SK-N-DZ (cell line): Measurements from ENCODE around the gene SH3RF3.

Source experiments
- DNase-seq: peaks from one replicate; pipeline ENCODE4 v3.0.0-alpha.2; 2015; ENCODE audit warnings: low spot score

Gene SH3RF3

DNA sequence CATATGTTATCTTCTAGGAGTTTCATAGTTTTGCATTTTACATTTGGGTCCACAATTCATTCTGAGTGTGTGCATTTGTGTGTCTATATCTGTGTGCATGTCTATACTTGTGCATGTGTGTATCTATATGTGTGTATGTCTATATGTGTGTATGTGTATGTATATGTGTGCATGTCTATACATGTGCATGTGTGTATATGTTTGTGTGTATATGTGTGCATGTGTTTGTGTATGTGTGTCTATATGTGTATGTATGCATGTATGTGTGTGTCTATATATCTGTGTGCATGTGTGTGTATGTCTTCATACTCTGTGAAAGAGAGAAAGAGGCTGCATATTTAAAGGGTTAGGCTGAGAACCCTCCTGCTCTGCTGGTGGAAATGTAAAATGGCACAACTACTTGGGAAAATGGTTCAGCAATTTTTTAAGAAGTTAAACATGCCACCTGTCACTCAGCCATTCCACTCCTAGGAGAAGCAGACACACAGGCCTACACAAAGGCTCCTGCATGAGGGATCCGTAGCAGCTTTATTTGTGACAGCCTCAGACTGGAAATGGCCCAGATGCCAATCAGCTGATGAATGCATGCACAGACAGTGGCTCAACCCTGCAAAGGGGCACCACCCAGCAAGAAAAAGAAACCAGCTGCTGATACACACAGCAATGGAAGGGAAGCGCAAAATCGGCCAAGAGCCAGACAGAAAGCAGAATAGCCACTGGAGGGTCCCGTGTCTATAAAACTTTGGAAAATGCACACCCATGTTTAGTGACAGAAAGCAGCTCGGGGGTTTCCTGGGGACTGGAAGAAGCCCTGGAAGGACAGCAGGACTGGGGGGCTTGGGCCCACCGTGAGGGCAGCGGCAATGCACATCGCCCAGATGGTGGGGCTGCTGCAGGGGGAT, 337.9 kb downstream of the SH3RF3 start:
- no peak for DNase-seq

DNA sequence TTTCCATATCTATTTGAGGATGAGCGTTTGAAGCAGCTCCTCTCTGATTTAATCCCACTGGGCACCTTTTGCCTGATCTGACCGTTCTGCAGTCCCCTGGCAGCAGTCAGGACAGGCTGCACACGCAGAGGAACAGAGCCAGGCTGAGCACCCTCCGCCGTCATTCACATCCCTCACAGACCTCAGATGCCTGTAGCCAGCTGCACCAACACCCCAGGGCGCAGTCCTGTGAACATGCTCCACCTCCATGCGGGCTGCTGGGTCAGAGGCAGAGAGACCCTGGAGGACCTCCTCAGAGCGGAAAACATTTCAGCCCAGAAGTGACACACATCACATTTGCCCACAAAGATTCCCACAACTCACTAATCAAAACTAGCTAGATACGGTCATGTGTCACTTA, 338.7 kb downstream of the SH3RF3 start:
- no peak for DNase-seq

DNA sequence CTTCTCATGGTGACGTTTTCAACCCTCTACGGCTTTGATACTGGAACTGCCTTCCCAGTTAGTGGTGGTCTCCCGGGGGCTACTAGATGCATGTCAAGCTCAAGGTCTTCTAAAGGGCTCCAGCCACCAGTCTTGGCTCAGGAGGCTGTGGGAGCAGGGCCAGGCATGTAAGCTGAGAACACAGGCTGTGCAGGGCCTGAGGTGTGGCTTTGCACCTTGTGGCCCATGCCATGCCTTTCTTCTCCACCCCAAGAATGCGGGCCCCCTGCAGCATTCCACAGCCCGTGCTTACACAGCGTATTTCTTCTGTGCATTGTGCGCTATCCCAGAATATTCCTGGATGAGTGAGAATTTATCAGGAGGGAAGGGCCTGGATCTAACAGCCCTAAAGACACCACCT, 339.9 kb downstream of the SH3RF3 start:
- no peak for DNase-seq

DNA sequence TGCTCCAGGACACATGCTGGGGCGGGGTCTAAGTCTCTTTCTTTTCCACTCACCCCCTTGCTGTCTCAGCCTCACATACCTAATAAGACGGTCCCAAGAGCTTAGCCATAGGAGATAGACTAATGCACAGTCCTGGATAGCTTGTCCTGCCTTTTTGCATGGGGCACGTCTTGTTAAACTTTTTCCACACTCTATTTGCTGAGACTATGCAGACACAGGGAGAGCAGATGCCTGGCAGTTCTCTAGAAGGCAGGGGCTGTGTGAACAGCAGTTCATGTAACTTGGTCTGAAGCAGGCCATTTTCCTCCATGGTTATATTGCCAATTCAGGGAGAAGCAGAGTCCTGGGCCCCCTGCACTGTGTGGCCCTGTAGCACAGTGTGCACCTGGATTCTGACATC, 342.7 kb downstream of the SH3RF3 start:
- DNase-seq, result no peak

DNA sequence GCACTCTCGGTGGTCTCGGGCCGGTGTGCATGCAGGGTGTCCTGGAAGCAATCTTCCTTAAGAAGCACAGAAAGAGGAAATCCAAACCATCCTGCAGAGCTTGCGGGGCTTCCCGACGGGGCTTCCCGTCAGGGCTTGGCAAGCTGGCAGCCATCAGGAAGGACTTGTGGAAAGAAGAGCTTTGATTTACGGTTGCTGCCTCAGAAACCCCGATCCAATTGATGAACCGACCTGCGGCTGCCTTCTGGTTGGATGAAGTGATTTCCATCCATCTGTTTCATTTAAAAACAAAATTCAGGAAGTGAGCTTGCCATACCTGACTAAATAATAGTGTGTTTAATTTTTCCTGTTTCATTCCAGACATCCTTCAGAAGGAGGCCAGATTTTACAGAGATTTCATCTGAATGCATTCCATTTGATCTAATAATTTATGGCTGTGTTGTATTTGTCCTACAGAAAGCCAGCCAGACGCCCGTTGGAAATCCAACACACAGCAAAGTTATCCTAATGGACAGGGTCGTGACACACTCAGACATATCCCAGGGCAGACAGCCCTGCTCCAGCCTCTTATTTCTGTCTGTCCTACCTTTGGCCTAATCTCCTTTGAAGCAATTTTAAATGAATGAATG, 343.4 kb downstream of the SH3RF3 start:
- DNase-seq, result no peak

DNA sequence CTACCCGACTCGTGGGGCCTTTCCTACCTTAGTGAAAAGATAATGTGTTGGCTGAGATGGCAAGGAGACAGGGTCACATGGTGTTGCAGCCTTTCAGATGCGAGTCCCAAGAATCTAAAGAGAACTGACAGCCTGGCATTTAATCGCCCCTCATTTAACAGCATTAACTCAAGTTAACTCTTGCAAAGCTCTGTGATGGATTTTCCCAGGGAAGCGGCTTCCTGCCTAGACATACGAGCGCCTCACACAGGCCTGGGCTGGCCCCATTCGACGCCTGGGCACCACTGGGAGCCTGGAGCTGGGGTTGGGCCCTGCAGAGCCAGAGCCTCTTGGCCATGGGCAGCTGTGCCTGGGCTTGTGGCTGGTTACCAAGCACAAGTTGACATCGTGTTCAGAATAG, 344.0 kb downstream of the SH3RF3 start:
- DNase-seq, result no peak

DNA sequence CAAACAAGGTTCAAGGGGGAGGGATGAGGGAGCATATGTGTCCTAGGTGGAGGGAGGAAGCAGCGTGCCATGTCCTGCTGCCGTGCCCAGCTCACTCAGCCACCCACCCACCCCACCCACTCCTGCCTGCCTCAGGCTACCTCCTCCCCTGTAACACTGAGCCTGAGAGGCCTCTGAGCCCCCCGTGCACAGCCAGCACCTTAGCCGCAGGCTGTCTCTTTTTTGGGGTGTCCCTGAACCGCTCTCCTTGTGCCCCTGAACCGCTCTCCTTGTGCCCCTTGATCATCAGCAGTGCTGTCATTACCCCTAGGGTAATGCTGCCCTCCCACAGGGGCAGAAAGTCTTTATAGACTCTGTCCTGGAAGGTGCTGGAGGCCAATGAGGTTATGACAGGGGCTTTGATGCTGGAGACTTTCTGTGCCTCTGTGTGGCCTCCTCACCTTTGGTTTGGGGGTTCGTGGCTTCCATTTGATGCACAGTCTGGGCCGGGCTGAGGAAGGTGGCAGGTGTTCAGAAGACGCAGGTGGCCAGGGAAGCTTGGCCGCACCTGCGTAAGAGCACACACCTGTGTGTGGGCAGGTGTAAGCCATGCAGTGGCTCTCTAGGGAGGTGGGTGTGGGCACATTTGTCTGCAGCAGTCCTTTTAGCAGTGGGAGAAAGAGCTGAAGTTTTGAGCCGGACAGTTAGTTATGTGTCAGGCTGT, 344.8 kb downstream of the SH3RF3 start:
- no peak for DNase-seq

DNA sequence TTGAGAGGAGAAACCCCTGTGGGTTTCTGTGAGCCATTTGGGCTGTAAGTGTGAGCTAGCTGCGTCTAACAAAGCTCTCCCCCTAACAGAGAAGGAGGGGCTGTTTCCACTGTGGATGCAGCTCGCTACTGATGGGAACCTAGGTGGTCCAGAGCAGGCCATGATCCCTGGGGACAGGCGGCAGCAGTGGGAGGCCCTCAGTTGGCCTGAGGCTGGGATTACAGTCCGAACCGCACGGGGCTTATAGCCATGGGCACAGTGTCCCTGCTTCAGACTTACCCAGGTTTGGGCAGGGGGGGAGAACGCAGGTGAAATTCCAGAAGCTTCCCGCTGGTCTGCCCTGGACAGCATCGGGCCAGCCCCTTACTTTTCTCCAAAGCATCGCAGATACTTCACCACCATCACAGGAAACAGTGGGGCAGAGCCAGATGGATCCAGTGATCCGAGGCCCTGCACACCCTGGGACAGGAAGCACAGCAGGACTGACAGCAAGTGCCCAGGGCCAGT, 345.4 kb downstream of the SH3RF3 start:
- no peak for DNase-seq

DNA sequence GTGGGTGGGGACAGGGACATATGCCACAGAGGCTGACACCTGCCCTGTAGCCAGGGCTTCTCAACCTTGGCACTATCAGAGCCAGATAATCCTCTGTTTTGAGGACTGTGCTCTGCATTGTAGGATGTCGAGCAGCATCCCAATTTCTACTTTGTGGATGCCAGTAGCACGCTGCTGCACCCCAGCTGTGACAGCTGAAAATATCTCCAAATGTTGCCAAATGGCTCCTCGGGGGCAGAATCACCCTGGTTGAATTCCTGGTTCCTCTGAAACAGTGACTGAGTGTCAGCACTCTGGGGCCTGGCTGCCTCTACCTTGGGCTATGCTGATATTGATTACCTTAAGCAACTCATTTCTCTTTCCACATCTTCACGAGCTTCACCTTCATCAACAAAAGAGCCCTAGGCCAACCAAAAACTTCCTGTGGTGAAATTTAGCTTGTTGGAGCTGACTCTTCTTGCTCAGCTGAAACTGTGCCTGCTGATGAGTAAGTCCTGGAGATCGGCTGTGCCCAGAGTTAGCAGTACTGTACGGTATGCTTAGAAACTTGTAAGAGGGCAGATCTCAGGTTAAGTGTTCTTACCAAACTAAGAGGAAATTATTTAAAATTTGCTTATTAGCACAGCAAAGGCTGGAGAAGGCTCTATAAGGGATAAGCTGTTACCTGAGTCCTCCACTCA, 346.7 kb downstream of the SH3RF3 start:
- DNase-seq, result no peak

DNA sequence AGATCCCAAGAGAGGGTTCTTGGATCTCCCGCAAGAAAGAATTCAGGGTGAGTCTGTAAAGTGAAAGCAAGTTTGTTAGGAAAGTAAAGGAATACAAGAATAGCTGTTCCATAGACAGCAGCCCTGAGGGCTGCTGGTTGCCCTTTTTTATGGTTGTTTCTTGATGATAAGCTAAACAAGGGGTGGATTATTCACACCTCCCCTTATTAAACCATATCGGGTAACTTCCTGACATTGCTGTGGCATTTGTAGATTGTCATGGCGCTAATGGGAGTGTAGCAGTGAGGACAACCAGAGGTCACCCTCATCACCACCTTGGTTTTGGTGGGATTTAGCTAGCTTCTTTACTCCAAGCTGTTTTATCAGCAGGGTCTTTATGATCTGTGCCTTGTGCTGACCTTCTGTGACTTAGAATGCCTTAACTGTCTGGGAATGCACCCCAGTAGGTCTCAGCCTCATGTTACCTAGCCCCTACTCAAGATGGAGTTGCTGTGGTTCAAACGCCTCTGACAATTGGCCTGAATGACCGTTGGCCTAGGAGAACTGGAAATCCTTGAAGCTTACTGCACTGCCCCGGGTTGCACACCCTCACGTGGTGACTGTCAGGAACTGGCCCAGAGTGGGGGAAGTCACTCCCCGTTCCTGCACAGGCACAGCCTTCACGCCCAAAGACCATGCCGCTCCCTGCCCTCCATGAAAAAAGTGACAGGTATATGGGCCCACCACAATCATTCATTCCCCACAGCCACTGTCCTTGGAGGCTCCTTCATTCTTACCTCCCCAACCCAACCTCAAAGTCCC, 347.8 kb downstream of the SH3RF3 start:
- no peak for DNase-seq

DNA sequence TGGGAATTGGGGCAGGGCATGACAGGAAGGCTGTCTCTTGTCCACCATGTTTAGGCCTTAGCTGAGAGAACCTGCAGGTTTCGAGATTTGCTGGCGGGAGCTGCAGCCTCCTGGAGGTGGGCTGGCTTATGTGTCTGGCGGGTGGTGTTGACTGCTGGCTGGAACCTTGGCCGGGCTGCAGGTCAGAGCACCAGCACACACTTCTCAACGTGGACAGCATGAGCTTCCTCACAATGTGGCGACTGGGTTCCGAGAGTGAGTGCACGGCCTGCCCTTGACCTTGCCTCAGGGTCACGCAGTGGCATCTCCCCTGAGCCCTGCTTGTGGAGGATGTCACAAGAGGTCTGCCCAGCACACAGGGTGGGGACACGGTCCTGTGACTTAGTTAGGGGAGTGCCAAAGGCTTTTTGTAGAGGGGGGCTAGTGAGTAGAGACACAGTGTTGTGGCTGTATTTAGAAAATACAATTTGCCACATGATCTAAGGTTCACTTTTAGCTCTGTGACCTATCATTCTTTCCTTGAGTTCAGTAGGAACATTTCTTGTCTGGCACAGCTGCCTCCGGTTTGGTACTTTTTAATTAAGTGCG, 350.0 kb downstream of the SH3RF3 start:
- DNase-seq, result no peak

DNA sequence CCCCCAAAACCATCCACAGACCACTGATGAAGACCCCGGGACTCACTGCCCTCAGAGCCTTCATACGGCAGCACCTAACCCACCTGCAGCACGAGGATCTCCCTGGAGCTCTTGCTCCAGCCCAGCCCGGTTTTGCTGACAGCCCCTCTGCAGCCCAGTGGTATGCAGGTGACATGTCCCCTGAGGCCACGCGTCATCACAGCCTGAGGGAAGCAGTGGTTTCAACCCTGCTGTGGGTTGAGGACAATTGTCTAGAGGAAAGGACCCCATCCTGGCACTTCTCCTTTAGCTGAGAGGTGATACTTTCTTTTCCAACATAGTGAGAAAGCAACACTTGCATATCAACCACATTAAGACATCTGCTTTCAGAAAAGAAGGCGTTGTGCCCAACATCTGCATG, 350.8 kb downstream of the SH3RF3 start:
- DNase-seq, result no peak

DNA sequence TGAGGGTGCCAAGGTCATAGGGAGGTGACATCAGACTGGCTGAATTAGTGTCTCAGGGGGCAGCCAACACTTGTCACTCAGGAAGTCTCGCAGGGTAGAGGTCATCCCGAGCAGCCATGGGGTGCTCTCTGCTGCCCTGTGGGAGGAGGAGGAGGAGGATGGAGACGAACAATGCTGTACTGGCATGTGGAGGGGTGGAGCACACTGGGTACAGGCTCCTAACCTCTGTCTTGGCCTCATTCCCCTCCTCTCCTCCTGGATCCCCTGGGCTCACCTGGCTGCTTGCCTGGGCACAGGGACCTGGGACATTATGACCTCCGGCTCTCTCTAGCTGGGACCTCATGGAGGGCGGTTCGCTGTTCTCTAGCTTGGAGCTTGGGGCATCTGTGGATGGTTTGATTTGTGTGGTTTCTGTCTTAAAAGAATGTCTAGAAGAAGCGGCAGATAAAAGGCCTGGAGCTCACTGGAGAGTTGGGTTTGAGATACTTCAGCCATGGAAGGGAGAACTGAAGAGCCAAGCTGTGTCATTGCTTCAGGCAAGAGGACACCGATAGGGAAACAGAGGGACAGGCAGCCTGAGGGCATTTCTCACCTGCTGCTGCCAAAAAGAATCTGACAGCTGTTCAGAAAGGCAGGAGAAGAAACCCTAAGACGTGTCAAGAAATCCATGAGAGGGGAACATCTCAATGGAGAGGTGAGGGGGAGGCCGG, 351.6 kb downstream of the SH3RF3 start:
- no peak for DNase-seq

DNA sequence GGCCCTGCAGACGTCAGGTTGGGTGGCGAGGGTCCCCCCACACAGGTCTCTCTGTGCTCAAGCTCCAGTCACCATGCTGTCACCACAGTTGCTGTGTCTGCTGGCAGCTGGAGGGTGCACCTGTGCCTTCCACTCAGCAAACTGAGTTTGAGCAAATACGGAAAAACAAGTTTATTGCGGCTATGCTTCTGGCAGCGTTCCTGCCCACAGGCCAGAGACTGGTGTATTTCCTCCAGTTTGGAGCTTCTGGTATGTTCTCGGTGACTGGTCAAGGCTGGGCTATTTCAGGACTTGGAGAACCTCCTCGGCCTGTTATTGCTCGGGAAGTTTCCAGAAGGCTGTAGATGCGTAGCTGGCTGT, 352.2 kb downstream of the SH3RF3 start:
- no peak for DNase-seq

DNA sequence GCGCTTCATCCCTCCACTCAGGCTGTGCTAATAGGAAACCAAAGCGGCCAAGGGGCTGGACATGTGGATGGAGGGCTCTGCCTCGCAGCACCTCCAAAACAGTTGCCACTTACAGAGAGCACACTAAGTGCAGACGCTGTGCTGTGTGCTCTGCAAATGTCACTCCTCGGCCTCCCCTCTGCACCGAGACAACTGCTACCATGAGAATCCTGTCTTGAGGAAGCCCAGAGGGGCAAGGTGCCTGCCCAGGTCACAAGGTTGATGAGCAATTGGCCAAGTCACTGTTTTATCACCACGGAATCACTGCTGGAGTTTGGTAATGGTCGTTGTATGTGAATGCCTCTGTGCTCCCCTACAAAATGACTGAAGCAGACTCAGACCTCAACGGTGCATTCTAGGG, 352.6 kb downstream of the SH3RF3 start:
- no peak for DNase-seq

DNA sequence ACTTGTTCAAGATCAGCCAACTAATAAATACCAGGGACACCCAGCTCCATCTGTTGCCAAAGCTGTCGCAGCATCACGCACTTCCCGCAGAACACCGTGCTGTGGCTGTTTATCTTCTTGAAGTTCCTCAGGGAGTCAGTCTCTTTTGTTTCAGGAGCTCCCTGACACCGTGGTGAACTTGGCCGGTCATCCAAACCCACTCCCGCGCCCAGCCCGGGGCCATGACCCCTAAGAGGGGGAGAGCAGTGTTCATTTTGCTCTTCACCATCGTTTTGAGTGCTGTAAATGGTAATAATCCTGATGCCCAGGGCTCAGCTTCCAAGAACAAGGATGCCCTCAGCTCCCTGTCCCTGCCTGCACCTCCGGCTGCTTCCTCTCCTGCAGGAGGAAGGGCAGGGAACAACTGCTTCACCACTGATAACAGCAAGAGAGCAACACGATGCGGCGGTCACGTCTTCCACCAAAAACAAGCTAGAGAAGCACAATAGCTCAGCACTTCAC, 353.4 kb downstream of the SH3RF3 start:
- no peak for DNase-seq

DNA sequence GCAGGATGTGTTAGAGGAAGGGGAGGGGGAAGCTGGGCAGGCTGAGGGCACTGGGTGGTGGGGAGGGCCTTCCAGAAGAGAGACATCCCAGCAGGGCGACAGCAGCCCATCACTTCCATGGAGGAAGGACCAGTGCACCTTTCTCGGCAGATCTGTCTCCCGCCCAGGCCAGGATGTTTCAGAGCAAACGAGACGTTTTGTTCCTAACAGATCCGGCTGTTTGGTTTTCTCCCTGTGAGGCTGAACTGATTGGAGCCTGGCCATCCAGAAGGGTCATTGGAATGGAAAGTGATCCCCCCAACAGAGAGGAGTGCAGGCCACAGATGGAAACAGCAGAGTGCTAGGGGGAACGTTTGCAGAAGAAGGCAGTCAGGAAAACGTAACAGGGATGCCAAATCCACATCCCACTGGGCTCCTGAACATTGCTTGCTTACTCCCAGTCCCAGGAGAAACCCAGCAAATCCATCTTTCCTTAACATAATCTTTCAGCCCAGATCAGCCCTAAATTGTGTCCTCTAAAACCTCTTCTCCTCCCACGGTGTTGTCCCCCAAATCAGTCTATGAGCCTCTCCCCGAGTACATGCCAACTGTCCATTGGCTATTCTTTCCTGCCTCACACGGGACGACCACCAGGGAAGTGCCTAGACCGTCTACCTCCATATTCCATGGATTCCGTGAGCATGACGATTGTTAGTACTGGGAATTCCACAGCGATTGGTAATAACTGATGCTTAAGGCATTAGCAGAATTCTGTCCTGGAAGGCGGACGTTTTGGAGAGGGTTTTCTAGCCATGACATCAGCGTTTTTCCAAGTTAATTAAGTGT, 357.9 kb downstream of the SH3RF3 start:
- DNase-seq, result no peak

DNA sequence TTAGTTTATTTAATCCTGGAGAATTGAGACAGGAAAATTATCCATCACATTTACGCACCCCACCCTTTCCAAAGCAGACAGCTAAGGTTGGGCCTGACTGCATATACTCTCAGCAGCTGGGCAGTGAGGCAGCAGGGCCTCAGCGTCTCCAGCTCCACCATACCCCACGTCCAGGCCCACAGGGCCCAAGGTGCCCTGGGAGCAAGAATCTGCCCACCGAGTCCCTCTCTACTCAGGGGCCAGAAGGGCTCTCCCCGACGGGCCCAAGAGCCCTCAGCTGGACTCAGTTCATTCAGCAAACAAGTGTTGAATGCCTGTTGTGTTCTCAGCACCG, 358.5 kb downstream of the SH3RF3 start:
- DNase-seq, result no peak
